Muscle of leg (tissue), 11 donors: Measurements from ENCODE around the gene DOHH. TPM values are rescaled to one million over a fixed set of nuclear protein-coding genes. Genes with fewer than 3 reads are reported as not detected.

ENCODE experiments used
- DNase-seq: peaks from one replicate; pipeline ENCODE4 v3.0.0; 2013
- H3K27ac ChIP-seq: one replicate; pipeline ENCODE4 v1.5.1; 2013; ENCODE audit warnings: mild to moderate bottlenecking, low read length, control low read depth
- H3K27me3 ChIP-seq: one replicate; pipeline ENCODE4 v1.6.1; 2013; ENCODE audit warnings: low read length; ENCODE audit not compliant: control insufficient read depth, insufficient read depth
- H3K36me3 ChIP-seq: one replicate; pipeline ENCODE4 v1.6.1; 2013; ENCODE audit warnings: low read length; ENCODE audit not compliant: control insufficient read depth, insufficient read depth
- H3K4me1 ChIP-seq: one replicate; pipeline ENCODE4 v1.6.1; 2013; ENCODE audit warnings: low read length; ENCODE audit not compliant: control insufficient read depth, insufficient read depth
- H3K4me3 ChIP-seq: one replicate; pipeline ENCODE4 v1.5.1; 2013; ENCODE audit warnings: low read length, control low read depth
- H3K9me3 ChIP-seq: replicated peaks from 2 replicates; pipeline ENCODE4 v1.6.1; 2013; ENCODE audit warnings: low read depth, low read length; ENCODE audit not compliant: control insufficient read depth
- WGBS: methylation state at CpG from one replicate; pipeline ENCODE4 v1.1.5; 2013; ENCODE audit warnings: missing lambda C conversion rate; ENCODE audit not compliant: insufficient coverage; 5-methylcytosine and 5-hydroxymethylcytosine counted together
- polyA plus RNA-seq, 8 donors: library from polyadenylated mRNA; unstranded; fragments of 120-200 nt; gene quantifications; one replicate each; pipeline versions ENCODE4 v1.2.1 to v1.2.3, GENCODE V29; 2013; ENCODE audit warnings: inconsistent platforms in 1 of 8, low replicate concordance in 1 of 8; ENCODE audit not compliant: insufficient read length in 8 of 8, insufficient read depth in 1 of 8
- total RNA-seq: library from RNA; stranded (reverse); fragments of 120-200 nt; gene quantifications from one replicate; pipeline ENCODE4 v1.2.4, GENCODE V29; 2013

DOHH gene
- total and polyA plus RNA-seq, 9 donors = 6.4 to 10.6 (median 9.5) TPM

GRCh38 chr19:3469638-3470499, 30.6 kb downstream of the DOHH start:
- Histone ChIP-seq H3K9me3 (peaks cover 5% of the 10 kb centered on the region), H3K36me3 (peaks cover 10% of the 10 kb centered on the region), H3K4me3 (no peak overlapping the region), H3K4me1 (peaks cover 2% of the 10 kb centered on the region), H3K27ac (no peak overlapping the region), H3K27me3 (peaks cover 2% of the 10 kb centered on the region)
- DNase-seq = no peak
- 45% methylated on average over 9 of the region's 14 CpGs for WGBS

GRCh38 chr19:3468211-3468610, 32.3 kb downstream of the DOHH start:
- no peak overlapping the region for H3K4me3 ChIP-seq
- peaks cover 8% of the 10 kb centered on the region for H3K4me1 ChIP-seq
- peaks cover 17% of the 10 kb centered on the region for H3K36me3 ChIP-seq
- no peak overlapping the region for H3K27ac ChIP-seq
- no peaks in the 10 kb centered on the region for H3K27me3 ChIP-seq
- DNase-seq = no peak
- H3K9me3 ChIP-seq = peaks cover 5% of the 10 kb centered on the region
- no CpG with 5 or more reads among the region's 3 CpGs for WGBS

DNA sequence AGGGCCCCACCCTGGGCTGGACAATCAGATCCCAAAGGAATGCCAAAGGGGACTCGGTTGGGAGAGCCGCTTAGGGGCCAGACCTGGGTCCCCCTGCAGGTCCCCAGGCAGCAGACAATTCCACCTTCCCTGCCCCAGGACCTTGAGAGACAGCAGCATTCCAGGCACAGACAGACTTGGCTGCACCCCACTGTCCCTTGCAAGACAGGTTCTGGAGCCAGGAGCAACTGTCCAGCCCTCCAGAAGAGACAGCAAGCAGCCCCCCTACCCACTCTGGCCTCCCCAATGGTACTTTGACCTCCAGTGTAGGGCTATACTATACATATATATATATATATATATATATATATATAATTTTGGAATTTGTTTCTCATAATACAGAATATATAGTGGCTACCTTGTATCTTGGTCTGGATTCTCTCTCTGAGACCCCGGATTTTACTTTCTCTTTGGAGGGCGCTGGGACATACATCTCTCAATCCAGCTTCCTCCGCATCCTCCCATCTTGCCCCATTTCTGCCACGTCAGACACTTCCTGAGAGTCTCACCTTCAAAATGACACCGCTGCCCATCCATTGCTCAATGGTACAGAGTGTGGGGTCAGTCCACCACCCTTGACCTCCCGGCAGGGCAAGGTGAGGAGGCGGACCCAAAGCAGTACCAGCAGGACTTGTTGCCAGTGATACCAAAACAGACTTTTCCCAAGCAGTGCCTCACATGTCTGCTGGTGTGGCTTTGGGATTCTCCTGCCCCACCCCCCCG, 32.9 kb downstream of the DOHH start:
- no peaks in the 10 kb centered on the region for H3K27me3 ChIP-seq
- H3K9me3 ChIP-seq = peaks cover 5% of the 10 kb centered on the region
- H3K4me3 ChIP-seq = no peak overlapping the region
- peaks cover 20% of the 10 kb centered on the region for H3K36me3 ChIP-seq
- no peak overlapping the region for H3K27ac ChIP-seq
- WGBS = 95% methylated on average over 6 of the region's 10 CpGs
- no peak for DNase-seq
- peaks cover 13% of the 10 kb centered on the region for H3K4me1 ChIP-seq

- 79% methylated on average over 3 of the region's 9 CpGs for WGBS
- Histone ChIP-seq H3K36me3 (peaks cover 22% of the 10 kb centered on the region), H3K27ac (no peak overlapping the region), H3K4me1 (peaks cover 11% of the 10 kb centered on the region), H3K4me3 (no peak overlapping the region), H3K9me3 (peaks cover 5% of the 10 kb centered on the region), H3K27me3 (no peaks in the 10 kb centered on the region)
- DNase-seq = no peak
These were observed 33.8 kb downstream of the DOHH start for GRCh38 chr19:3466635-3467034.

GRCh38 chr19:3465552-3465951, 34.9 kb downstream of the DOHH start:
- peaks cover 11% of the 10 kb centered on the region for H3K4me1 ChIP-seq
- no peak overlapping the region for H3K27ac ChIP-seq
- H3K27me3 ChIP-seq = no peaks in the 10 kb centered on the region
- H3K9me3 ChIP-seq = peaks cover 5% of the 10 kb centered on the region
- peaks cover 22% of the 10 kb centered on the region for H3K36me3 ChIP-seq
- no peak for DNase-seq
- H3K4me3 ChIP-seq = no peak overlapping the region
- WGBS = 54% methylated on average over 6 of the region's 7 CpGs

DNA sequence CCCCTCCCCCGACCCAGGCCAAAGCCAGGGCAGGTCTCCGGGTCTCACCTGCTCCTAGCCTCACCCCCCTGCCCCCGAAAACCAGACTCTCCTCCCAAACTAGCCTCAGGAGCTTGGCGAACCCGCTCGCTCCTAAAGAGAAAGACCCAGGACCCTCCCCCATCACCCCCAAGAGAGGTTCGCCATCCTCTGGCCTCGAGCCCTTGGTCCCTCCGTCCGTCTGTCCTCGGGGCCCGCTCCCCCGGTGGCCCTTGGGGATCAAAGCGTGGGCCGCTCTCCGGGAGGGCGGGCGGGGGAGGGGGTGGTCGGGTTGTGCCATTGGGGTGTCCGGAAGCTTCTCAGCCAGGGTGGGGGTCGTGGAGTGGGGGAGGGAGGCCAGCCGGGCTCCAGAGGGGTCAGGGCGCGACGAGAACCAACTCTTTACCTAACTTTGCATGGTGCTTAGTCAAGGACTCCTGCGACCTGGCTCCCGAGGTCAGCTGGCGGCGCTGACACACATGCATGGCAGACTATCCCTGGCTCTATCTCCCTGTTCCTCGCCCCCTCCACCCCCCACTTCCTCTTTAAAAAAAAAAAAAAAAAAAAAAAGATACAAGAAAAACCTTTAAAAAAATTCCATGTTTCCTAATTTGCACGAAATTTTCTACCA, 35.8 kb downstream of the DOHH start:
- H3K27me3 ChIP-seq = no peaks in the 10 kb centered on the region
- no peak overlapping the region for H3K4me3 ChIP-seq
- peaks cover 26% of the 10 kb centered on the region for H3K36me3 ChIP-seq
- no peak for DNase-seq
- peaks cover 5% of the 10 kb centered on the region for H3K9me3 ChIP-seq
- 31% methylated on average over 4 of the region's 31 CpGs for WGBS
- no peak overlapping the region for H3K27ac ChIP-seq
- peaks cover 15% of the 10 kb centered on the region for H3K4me1 ChIP-seq

GRCh38 chr19:3463714-3464586, 36.5 kb downstream of the DOHH start:
- no peak for DNase-seq
- Histone ChIP-seq H3K4me3 (no peak overlapping the region), H3K9me3 (peaks cover 5% of the 10 kb centered on the region), H3K27ac (no peak overlapping the region), H3K27me3 (no peaks in the 10 kb centered on the region), H3K4me1 (peaks cover 22% of the 10 kb centered on the region), H3K36me3 (peaks cover 26% of the 10 kb centered on the region)
- WGBS = 32% methylated on average over 25 of the region's 57 CpGs

GRCh38 chr19:3462991-3463713, 37.3 kb downstream of the DOHH start:
- Histone ChIP-seq H3K4me1 (peaks cover 30% of the 10 kb centered on the region), H3K9me3 (peaks cover 5% of the 10 kb centered on the region), H3K27me3 (no peaks in the 10 kb centered on the region), H3K4me3 (no peak overlapping the region), H3K27ac (no peak overlapping the region), H3K36me3 (peaks cover 26% of the 10 kb centered on the region)
- DNase-seq = no peak
- 26% methylated on average over 36 of the region's 58 CpGs for WGBS

- peaks cover 45% of the 10 kb centered on the region for H3K4me1 ChIP-seq
- peak overlapping the region; percentile 77 for H3K27ac ChIP-seq
- peaks cover 34% of the 10 kb centered on the region for H3K36me3 ChIP-seq
These were observed 40.4 kb downstream of the DOHH start for GRCh38 chr19:3459965-3460582.

More at GRCh38 chr19:3459965-3460582, 40.4 kb downstream of the DOHH start:
- DNase-seq = no peak
- H3K9me3 ChIP-seq = no peaks in the 10 kb centered on the region
- 83% methylated on average over 3 of the region's 15 CpGs for WGBS
- H3K27me3 ChIP-seq = no peaks in the 10 kb centered on the region
- H3K4me3 ChIP-seq = no peak overlapping the region
